ENCODE results near the gene GRK2.

The GRK2 gene

DNA sequence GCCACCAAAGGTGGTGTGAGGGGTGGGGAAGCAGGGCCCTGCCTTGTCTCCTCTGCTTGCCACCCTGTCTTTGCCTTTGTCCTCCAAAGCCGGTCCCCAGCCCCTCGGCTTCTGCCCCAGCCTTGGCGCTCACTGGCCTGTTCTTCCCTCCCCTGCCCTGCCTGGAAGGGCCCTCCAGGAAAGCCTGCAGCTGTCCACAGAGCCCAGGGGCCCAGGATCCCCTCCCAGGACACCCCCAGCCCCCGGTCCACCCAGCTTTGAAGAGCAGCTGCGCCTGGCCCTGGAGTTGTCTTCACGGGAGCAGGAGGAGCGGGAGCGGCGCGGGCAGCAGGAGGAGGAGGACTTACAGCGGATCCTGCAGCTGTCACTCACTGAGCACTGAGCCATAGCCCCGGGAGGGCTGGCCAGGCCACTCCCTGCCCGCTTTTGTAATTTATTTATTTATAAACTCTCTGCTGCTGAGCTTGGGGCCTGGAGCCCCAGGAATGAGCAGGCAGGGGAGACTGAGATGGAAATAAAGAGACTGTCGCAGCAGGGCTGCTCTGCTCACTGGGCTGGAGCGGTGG is 35.8 kb downstream of the GRK2 start:
- peak; percentile 78 for DNase-seq

DNA sequence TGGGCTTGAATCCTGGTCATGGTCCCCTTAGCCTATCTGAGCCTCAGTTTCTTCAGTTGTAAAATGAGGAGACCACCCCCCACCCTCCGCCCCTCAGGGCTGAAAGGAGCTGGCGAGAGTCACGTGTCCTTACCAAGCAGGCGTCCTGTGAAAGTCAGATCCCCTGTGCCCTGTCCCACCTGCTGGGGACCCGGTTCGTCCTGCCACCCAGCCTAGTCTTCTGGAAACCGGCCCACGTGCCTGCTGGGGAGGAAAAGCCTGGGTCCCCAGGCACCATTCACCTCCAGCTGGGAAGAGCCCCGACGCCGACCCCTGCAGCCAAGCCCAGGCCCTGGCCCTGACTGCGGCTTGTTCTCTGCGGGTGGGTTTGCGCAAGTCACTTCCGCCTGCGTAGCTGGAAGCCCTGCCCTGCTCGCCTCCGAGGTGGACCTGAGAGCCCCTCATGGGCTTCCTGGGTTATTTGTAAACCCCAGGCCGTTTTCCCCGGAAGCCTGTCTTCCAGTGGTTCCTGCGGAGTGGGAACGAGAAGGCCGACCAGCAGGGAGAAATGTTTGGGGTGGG is 36.4 kb downstream of the GRK2 start:
- DNase-seq: no peak

- peak; percentile 61 for DNase-seq
Observed at GRCh38 chr11:67303132-67303834, 37.0 kb downstream of the GRK2 start, which contains the start of gene SSH3. SSH3 (plus strand) TSS chr11:67303530; CDS start chr11:67303626, 96 bp downstream.

DNA sequence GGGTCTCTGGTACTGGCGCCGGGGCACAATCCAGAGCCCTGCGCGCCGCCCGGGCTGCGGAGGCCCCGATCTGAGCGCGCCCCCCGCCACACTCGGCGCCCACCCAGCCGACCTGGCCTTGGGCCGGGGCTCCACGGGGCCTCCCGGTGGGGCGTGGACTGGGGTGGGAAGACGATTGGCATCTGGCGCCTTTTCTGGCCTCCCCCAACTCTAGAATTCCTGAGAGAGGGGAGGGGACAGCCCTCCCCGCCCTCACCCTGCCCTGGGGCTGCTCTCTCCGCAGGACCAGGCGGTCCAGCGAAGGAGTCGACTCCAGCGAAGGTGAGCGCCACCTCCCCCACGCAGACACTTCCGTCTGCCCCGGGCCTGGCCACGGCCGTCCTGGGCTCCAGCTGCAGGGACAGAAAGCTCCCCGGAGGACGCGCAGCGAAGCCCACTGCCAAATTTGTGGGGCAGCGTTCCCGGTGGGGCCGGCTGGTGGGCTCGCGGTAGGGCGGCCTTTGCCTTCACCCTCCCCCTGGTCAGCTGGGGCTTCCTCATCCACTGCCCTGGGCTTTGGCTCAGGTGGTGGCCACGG is 37.6 kb downstream of the GRK2 start:
- no peak for DNase-seq

DNA sequence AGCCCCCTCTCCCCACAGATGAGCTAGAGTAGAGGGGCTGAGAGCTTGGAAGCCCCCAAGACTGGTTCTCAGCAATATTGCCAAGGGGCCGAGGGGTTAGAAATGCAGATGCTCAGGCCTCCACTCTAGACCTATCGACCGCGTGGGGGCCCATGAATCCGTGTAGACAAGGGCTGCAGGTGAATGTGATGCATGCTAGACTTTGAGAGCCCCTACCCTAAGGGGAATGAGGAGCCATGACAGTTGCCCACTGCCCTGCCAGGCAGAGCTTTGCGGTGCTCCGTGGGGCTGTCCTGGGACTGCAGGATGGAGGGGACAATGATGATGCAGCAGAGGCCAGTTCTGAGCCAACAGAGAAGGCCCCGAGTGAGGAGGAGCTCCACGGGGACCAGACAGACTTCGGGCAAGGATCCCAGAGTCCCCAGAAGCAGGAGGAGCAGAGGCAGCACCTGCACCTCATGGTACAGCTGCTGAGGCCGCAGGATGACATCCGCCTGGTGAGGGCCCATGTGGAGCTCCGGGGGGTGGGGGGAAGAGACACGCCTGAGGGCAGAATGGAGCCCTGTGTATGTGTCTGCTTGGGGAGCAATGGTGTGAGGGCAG is 38.3 kb downstream of the GRK2 start:
- DNase-seq: no peak

DNA sequence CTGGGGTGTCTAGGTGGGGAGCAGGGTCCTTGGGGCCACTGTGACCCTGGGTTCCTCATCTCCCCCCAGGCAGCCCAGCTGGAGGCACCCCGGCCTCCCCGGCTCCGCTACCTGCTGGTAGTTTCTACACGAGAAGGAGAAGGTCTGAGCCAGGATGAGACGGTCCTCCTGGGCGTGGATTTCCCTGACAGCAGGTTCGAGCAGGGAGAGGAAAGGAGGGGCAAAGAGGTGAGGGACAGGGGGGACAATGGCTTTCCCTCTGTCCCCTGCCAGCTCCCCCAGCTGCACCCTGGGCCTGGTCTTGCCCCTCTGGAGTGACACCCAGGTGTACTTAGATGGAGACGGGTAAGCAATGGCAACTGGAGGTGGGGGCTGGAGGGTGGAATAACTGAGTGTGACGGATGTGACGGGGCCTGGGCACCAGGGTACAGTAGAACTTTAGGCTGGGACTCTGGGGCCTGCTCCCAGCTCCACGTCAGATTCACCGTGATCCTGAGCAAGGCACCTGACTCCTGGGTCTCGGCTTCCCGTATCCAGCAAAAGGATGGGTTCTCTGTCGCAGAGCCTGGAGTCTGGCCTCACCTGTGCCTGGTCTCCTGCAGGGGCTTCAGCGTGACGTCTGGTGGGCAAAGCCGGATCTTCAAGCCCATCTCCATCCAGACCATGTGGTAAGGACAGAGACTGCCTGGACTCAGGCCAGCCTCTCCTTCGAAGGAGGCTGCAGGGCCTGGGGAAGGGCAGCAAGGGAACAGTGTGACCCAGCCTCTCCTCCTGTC is 40.7 kb downstream of the GRK2 start:
- no peak for DNase-seq

- DNase-seq: no peak
Observed at GRCh38 chr11:67307545-67308001, 41.3 kb downstream of the GRK2 start.

DNA sequence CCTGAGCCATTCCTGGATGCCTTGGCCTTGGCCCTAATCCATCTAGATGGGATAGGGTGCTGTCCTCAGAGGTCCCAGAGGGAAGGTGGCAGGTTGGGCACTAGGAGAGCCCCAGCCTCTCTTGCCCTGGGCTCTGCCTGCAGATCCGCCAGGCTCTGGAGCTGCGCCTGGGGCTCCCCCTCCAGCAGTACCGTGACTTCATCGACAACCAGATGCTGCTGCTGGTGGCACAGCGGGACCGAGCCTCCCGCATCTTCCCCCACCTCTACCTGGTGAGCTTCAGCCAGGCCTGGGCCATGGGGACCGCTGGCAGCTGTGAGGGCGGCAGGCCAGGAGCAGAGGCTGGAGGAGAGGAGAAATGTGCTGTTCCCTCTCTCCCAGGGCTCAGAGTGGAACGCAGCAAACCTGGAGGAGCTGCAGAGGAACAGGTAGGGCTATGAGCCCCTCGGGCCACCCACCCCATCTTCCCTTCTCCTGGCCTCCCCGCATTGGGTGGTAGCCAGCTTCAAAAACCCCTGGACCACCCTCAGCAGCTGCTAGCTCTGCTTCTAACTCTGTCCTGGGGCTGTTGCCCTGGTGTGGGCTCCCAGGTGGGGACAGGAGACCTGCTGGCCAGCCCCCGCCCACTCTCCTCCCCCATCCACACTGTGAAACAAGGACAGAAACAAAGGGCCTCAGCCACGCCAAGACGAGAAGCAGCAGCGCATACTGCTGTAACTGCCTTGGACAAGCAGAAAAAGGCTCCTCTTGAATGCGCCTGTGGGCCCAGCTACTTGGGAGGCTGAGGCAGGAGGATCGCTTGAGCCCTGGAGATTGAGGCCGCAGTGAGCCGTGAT is 42.0 kb downstream of the GRK2 start:
- no peak for DNase-seq

- peak; percentile 20 for DNase-seq
Observed at GRCh38 chr11:67309166-67309565, 42.9 kb downstream of the GRK2 start.

- no peak for DNase-seq
Observed at GRCh38 chr11:67309661-67310061, 43.4 kb downstream of the GRK2 start.

DNA sequence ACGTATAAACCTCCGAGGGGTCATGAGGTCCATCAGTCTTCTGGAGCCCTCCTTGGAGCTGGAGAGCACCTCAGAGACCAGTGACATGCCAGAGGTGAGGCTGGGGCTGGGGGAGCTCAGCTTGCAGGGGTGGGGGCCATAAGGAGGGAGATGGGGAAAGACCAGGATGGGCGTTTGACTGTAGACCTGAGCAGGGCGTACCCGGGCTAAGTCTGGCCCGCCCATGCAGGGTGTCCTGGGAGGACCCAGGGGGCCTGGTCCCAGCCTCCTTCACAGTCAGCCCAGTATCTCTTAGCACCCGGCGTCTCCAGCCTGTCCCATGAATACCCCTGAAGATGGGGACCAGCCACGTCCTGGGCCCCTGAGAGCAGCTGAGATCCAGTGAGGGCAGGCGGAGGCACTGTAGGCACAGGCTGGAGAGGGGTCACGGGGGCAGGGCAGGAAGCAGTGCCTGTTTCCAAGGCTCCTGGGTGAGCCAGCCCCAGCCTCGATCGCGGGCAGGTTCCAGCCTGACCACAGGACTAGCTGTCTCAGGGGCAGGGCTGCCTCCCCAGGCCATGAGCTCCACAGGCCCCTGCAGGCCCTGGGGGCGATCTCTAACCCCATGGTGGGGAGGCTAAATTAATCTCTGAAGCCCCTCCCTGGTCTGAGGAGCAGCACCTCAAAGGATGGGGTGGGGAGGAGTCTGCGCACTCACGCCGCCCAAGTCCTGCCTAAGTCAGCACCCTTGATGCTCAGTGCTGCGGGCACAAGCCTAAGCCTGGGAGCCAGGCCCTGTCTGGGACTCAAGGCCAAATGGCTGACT is 44.2 kb downstream of the GRK2 start:
- DNase-seq: no peak

GRCh38 chr11:67311051-67311555 is 44.8 kb downstream of the GRK2 start:
- DNase-seq: no peak

GRCh38 chr11:67311556-67312082 is 45.3 kb downstream of the GRK2 start:
- DNase-seq: no peak

DNA sequence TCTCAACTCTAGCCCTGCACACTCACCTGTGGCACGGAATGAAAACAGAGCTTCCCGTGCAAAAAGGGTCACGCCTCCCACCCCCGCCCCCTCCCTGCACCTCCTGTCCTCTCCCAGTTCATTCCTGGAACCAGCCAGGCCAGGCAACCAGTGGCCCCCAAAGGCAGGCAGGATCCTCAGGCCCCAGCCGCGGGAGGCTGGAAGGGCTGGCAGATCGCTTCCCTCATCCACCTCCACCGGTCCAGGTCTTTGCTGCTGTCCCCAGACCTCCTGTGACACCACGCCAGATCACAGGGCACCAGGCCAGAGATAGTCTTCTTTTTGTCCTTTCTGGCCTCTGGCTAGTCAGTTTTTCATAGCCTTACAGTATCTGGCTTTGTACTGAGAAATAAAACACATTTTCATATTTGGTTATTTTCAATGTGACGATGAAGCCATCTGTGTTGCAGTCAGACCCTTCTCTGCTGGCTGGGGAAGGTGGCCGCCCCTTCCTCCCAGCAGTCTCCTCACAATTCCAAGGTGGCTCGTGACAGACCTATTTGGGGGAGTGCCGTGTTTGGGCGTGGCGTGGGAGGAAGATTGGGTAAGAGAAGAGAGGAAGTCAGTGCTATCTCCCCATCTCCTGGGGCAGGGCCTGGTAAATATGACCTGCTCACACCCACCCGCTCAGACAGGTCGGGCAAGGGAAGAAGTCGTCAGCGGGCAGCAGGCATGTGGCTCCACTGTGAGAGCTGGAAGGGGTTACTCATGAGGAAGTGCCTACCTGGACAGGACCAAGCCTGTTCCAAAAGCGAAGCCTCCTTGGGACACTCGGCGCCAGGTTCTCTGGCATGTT is 46.1 kb downstream of the GRK2 start:
- no peak for DNase-seq

DNA sequence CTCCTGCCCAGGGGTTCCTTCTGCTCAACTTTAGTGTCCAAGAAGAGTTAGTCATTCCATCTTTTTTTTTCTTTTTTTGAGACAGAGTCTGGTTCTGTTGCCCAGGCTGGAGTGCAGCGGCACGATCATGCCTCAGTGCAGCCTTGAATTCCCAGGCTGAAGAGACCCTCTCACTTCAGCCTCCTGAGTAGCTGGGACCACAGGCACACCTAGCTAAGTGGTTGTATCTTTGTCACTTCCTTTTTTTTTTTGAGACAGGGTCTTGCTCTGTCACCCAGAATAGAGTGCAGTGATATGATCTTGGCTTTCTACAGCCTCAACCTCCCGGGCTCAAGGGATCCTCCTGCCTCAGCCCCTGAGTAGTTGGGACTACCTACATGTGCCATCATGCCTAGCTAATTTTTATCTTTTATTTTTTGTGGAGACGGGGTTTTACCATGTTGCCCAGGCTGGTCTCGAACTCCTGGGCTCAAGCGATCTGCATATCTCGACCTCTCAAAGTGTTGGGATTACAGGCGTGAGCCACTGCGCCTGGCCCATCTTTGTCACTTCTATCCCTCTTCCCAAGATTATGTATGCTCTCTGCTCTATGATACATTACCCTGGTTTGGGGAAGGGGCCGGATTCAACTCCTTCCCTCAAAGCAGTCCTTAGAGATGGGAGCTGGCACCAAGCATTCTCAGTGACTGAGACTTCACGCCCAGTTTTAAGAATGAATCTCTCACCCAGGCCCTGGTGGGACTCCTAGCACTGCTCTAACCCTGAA is 47.0 kb downstream of the GRK2 start:
- no peak for DNase-seq

DNA sequence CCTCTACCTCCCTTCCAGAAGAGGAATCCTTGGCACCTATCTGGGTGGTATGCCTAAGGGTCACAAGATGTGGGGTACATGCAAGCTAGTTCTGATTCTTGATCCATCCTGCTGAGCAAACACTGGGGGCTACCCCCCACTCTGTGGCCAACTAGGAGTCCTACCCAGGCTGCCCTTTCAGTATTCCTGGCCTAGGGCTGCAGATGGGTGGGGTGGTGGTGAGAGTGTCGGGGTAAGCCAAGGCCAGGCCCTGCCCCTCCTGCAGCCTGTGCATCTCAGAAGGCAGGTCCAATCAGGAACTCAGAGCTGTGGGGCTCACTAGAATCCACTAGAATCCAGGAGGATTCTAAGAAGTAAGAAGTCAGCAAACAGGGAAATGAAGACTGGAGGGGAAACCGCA is 47.9 kb downstream of the GRK2 start:
- DNase-seq: no peak

DNA sequence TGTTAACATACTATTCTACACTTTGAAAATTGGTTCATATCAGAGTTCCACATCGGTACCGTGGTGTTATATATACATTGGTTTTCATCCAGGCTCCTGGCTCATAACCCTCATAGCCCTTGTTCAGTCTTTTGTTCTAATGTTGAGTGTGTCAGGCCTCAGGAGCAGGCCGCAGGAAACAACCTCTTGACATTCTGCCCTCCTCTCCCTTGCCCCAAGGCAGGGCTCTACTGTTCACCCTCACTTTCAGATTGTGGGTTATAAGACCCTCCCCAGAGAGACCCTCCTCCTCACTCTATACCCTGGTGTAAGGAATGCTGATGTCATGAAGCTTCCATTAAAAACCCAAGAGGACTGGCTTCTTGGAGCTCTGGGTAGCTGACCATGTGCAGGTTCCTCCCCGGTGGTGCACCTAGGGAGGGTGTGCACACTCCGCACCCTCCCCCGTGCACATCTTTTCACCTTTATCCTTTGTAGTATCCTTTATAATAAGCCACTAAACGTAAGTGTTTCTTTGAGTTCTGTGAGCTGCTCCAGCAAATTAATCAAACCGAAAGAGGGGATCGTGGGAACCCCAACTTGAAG is 49.1 kb downstream of the GRK2 start:
- DNase-seq: no peak

- no peak for DNase-seq
Observed at GRCh38 chr11:67316882-67317204, 50.6 kb downstream of the GRK2 start.
